Activated naive CD4-positive, alpha-beta T cell treated with anti-CD3 and anti-CD28 coated beads, Interleukin-2, amount 50 U/mL, for 72 hours (primary cell): ENCODE results near the gene BMERB1. TPM values are rescaled to one million over a fixed set of nuclear protein-coding genes. Genes with fewer than 3 reads are reported as not detected.
"Not testable (repeated sequence)": the region's sequence is repeated elsewhere in the genome, so short reads cannot be mapped to it uniquely, and the experiment has no call there.

Experiments
- ATAC-seq, 2 donors: fragments of 150-1000 bp; cut with Tn5 transposase; 2 replicates each; pipeline ENCODE4 v1.10.0; 2021; ENCODE audit warnings: mild to moderate bottlenecking in 2 of 2, moderate library complexity in 2 of 2
- DNase-seq, 2 donors: peaks; one replicate each; pipeline ENCODE4 v3.0.0; 2021 to 2022; ENCODE audit warnings: low spot score in 2 of 2
- H3K27ac Mint-ChIP-seq, 2 donors: one replicate each; pipeline ENCODE4 v1.8.0; 2022; ENCODE audit warnings: mild to moderate bottlenecking in 2 of 2, mixed read lengths in 2 of 2
- H3K36me3 Mint-ChIP-seq, 2 donors: one replicate each; pipeline ENCODE4 v1.8.0; 2022; ENCODE audit warnings: mixed read lengths in 2 of 2
- H3K9me3 Mint-ChIP-seq, 2 donors: one replicate each; pipeline ENCODE4 v1.8.0; 2022; ENCODE audit warnings: mixed read lengths in 2 of 2
- total RNA-seq, 2 donors: library from RNA; stranded (reverse); gene quantifications; one replicate each; pipeline ENCODE4 v1.2.3, GENCODE V29; 2022

Gene BMERB1
- total RNA-seq = 10 to 100 TPM in 1 of 2 donors, 1 to 10 TPM in 1; 5.8 to 20.2 TPM

GRCh38 chr16:15434425-15435215 is at the start of gene BMERB1:
TSS of gene BMERB1 (plus strand) at chr16:15434588. CDS start at chr16:15434654, 66 bp downstream.
- peak; percentile 58 to 75 for DNase-seq
- peak; percentile 92 to 95 for ATAC-seq
- H3K27ac Mint-ChIP-seq = peak within 1 kb of the TSS; percentile 29 to 60
- H3K9me3 Mint-ChIP-seq = no peaks in the 10 kb centered on the region
- peaks cover 0 to 8% of the 10 kb centered on the region in 2 donors for H3K36me3 Mint-ChIP-seq

DNA sequence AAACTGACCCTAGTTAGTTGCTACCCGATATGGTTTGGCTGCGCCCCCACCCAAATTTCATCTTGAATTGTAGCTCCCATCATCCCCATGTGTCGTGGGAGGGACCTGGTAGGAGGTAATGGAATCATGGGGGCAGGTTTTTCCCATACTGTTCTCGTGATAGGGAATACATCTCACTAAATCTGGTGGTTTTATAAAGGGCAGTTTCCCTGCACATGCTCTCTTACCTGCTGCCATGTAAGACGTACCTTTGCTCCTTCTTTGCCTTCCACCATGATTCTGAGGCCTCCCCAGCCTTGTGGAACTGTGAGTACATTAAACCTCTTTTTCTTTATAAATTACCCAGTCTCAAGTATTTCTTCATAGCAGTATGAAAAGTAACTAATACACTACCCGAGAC is 46.3 kb upstream of the BMERB1 start:
- not testable (repeated sequence) for H3K9me3 Mint-ChIP-seq

GRCh38 chr16:15389916-15390315 is 44.5 kb upstream of the BMERB1 start:
- H3K36me3 Mint-ChIP-seq, ATAC-seq, DNase-seq, H3K27ac Mint-ChIP-seq, H3K9me3 Mint-ChIP-seq: not testable (repeated sequence)

More for the DNA sequence above, 46.3 kb upstream of the BMERB1 start:
- H3K36me3 Mint-ChIP-seq, DNase-seq, H3K27ac Mint-ChIP-seq, ATAC-seq: not testable (repeated sequence)

GRCh38 chr16:15393025-15393424 is 41.4 kb upstream of the BMERB1 start:
- not testable (repeated sequence) for DNase-seq, H3K9me3 Mint-ChIP-seq, H3K27ac Mint-ChIP-seq, ATAC-seq, H3K36me3 Mint-ChIP-seq

DNA sequence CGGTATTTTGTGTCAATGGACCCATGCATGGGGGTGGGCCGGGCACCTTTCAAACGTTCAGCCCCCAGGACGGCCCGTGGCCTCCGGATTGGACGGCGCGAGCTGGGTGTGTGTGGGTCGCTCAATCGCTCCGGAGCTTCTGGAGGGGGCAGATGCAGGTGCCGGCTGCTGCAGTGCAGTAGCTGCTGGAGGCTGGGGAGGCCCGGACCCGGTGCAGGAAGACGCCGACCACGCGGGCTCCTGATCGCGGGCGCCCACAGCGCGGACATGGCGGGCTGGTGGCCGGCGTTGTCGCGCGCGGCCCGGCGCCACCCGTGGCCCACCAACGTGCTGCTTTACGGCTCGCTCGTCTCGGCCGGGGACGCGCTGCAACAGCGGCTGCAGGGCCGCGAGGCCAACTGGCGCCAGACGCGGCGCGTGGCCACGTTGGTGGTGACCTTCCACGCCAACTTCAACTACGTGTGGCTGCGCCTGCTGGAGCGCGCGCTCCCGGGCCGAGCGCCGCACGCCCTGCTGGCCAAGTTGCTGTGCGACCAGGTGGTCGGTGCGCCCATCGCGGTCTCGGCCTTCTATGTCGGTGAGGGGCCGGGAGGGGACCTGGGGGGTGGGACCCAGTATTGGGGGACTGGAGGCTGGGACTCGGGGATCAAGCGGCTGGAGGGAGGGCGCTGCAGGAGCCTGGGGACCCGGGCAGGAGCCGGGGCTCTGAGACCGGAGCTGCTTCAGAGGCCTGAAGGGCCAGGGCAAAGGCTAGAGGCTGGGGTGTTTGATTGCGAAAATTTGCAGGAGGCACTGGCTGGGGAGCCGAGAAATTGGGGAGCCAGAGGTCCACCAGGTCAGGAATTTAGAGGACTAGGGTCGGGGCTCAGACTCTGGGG is 38.5 kb upstream of the BMERB1 start, which contains the start of gene MPV17L:
Gene MPV17L (plus strand): TSS at position 124 of the 878 bp plus-strand sequence. CDS start 144 bp downstream, at position 268.
- peak in 1 of 2 donors; percentile 37 for ATAC-seq
- not testable (repeated sequence) for H3K9me3 Mint-ChIP-seq, H3K36me3 Mint-ChIP-seq, DNase-seq, H3K27ac Mint-ChIP-seq

GRCh38 chr16:15396509-15396829 is 37.9 kb upstream of the BMERB1 start:
- not testable (repeated sequence) for ATAC-seq, DNase-seq, H3K36me3 Mint-ChIP-seq, H3K27ac Mint-ChIP-seq, H3K9me3 Mint-ChIP-seq

GRCh38 chr16:15396948-15397594 is 37.3 kb upstream of the BMERB1 start:
- Mint-ChIP-seq H3K36me3 (no peaks in the 10 kb centered on the region), H3K27ac (no peak overlapping the region), H3K9me3 (no peaks in the 10 kb centered on the region)
- ATAC-seq (no peak), DNase-seq (no peak)

- Mint-ChIP-seq H3K27ac (no peak overlapping the region), H3K9me3 (no peaks in the 10 kb centered on the region), H3K36me3 (no peaks in the 10 kb centered on the region)
- DNase-seq (no peak), ATAC-seq (no peak)
Observed at GRCh38 chr16:15398618-15399316, 35.6 kb upstream of the BMERB1 start.

- Mint-ChIP-seq H3K9me3 (no peaks in the 10 kb centered on the region), H3K27ac (no peak overlapping the region), H3K36me3 (no peaks in the 10 kb centered on the region)
- ATAC-seq (no peak), DNase-seq (no peak)
Observed at GRCh38 chr16:15399317-15399716, 35.1 kb upstream of the BMERB1 start.

DNA sequence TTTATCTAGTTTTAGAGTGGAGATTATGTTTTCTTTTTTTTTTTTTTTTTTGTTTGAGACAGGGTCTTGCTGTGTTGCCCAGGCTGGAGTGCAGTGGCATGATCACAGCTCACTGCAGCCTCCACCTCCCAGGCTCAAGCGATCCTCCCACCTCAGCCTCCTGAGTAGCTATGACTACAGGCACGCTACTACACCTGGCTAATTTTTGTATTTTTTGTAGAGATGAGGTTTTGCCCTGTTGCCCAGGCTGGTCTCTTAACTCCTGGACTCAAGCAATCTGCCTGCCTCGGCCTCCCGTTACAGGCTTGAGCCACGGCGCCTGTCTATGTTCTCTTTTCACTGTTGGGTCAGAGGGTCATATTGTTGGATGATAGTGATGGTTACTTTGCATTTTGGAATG is 34.1 kb upstream of the BMERB1 start:
- not testable (repeated sequence) for ATAC-seq, H3K36me3 Mint-ChIP-seq, H3K27ac Mint-ChIP-seq, H3K9me3 Mint-ChIP-seq, DNase-seq

- ATAC-seq = no peak
- Mint-ChIP-seq H3K27ac (no peak overlapping the region), H3K9me3 (no peaks in the 10 kb centered on the region), H3K36me3 (no peaks in the 10 kb centered on the region)
- DNase-seq = no peak
Observed at GRCh38 chr16:15401972-15402371, 32.4 kb upstream of the BMERB1 start.

DNA sequence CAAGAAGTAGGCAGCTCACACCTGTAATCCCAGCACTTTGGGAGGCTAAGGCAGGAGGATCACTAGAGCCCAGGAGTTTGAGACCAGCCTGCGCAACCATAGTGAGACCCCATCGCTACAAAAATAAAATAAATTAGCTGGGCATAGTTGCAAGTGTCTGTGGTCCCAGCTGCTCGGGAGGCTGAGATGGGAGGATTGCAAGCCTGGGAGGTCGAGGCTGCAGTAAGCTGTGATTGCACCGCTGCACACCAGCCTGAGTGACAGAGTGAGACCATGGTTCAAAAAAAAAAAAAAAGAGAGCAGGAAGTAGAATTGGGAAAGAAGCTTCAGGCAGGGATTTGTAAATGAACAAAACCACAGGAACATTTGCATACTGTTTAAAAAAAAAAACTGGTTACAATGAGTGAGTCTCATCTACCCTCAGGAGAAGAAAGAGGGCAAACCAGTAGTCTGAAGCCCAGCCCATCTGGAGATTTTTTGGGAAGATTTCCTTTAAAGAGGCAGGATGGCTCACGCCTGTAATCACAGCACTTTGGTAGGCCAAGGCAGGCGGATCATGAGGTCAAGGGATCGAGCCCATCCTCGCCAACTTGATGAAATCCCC is 30.9 kb upstream of the BMERB1 start:
- no peak for ATAC-seq
- Mint-ChIP-seq H3K27ac (peak overlapping the region in 1 of 2 donors; percentile 48), H3K9me3 (no peaks in the 10 kb centered on the region), H3K36me3 (no peaks in the 10 kb centered on the region)
- no peak for DNase-seq

GRCh38 chr16:15404091-15404490 is 30.3 kb upstream of the BMERB1 start:
- not testable (repeated sequence) for H3K27ac Mint-ChIP-seq, ATAC-seq, H3K9me3 Mint-ChIP-seq, H3K36me3 Mint-ChIP-seq, DNase-seq

DNA sequence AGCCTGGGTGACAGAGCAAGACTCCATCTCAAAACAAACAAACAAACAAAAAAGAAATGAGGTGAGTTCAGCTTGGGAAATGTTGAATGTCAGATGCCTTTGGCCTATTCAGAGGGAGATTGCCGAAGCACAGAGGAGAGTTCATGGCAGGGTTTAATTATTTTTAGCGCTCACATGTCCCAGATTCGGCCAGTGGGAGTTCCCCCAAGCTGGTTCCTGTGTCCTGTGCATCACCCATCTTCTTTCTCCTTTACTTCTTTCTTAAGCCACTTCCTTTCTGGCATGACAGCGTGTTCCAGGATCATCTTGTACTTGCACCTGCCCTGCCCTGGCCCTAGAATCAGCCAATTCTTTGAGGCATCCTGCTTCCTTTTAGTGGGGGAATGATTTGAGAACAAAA is 29.6 kb upstream of the BMERB1 start:
- no peak for DNase-seq
- H3K36me3 Mint-ChIP-seq = no peaks in the 10 kb centered on the region
- ATAC-seq = no peak
- no peaks in the 10 kb centered on the region for H3K9me3 Mint-ChIP-seq
- no peak overlapping the region for H3K27ac Mint-ChIP-seq

GRCh38 chr16:15407756-15408155 is 26.6 kb upstream of the BMERB1 start:
- ATAC-seq, H3K36me3 Mint-ChIP-seq, DNase-seq, H3K27ac Mint-ChIP-seq, H3K9me3 Mint-ChIP-seq: not testable (repeated sequence)

- not testable (repeated sequence) for DNase-seq, H3K36me3 Mint-ChIP-seq, ATAC-seq, H3K27ac Mint-ChIP-seq, H3K9me3 Mint-ChIP-seq
Observed at GRCh38 chr16:15409476-15409875, 24.9 kb upstream of the BMERB1 start.
